22Rv1 (cell line): ENCODE measurements around the gene MCF2L.

ENCODE experiments used
- H3K27ac ChIP-seq: fragments of 450-650 bp; 2 replicates; pipeline ENCODE4 v1.5.1; 2017
- CTCF ChIP-seq: fragments of 450-650 bp; IDR thresholded peaks from 2 replicates; pipeline ENCODE4 v1.5.1; 2017; ENCODE audit warnings: mild to moderate bottlenecking
- ZFX ChIP-seq: fragments of 450-650 bp; IDR thresholded peaks from 2 replicates; pipeline ENCODE4 v1.6.1; 2017; ENCODE audit warnings: antibody characterized with exemption, borderline replicate concordance

The MCF2L gene

GRCh38 chr13:113118261-113119021 is 149.4 kb downstream of the MCF2L start:
- TF ChIP-seq ZFX, result no peak
- TF ChIP-seq CTCF, result no peak
- no peak overlapping the region for H3K27ac ChIP-seq

GRCh38 chr13:113119166-113119821 is 150.3 kb downstream of the MCF2L start:
- no peak for TF ChIP-seq ZFX
- TF ChIP-seq CTCF, result no peak
- H3K27ac ChIP-seq, result no peak overlapping the region

- no peak overlapping the region for H3K27ac ChIP-seq
- TF ChIP-seq ZFX, result no peak
- TF ChIP-seq CTCF, result no peak
Observed at GRCh38 chr13:113119822-113120189, 150.8 kb downstream of the MCF2L start.

GRCh38 chr13:113120300-113121182 is 151.5 kb downstream of the MCF2L start:
- H3K27ac ChIP-seq, result no peak overlapping the region
- TF ChIP-seq CTCF, result no peak
- no peak for TF ChIP-seq ZFX

GRCh38 chr13:113121183-113121927 is 152.3 kb downstream of the MCF2L start:
- TF ChIP-seq ZFX, result no peak
- TF ChIP-seq CTCF, result no peak
- H3K27ac ChIP-seq, result no peak overlapping the region

- no peak for TF ChIP-seq CTCF
- TF ChIP-seq ZFX, result no peak
- H3K27ac ChIP-seq, result no peak overlapping the region
Observed at GRCh38 chr13:113121928-113122471, 153.0 kb downstream of the MCF2L start.
